AG09319 (cell line): ENCODE data around the gene TMEM140.
"Not testable (repeated sequence)": the region's sequence is repeated elsewhere in the genome, so short reads cannot be mapped to it uniquely, and the experiment has no call there.

Source experiments
- DNase-seq: peaks from one replicate; pipeline ENCODE4 v3.0.0-alpha.2; 2010; ENCODE audit warnings: low read depth; ENCODE audit errors: extremely low read depth
- CTCF ChIP-seq: IDR thresholded peaks from 2 replicates; pipeline ENCODE4 v1.5.1; 2011; ENCODE audit warnings: low read depth, mild to moderate bottlenecking, inconsistent platforms, low read length, moderate library complexity

The TMEM140 gene

GRCh38 chr7:135168489-135169140, 20.7 kb downstream of the TMEM140 start:
- no peak for DNase-seq
- no peak for TF ChIP-seq CTCF

- TF ChIP-seq CTCF: peak; percentile 32
- no peak for DNase-seq
These were observed 21.5 kb downstream of the TMEM140 start for GRCh38 chr7:135169141-135169963.

- no peak for DNase-seq
- TF ChIP-seq CTCF: no peak
These were observed 22.0 kb downstream of the TMEM140 start for GRCh38 chr7:135169964-135170273.

- peak; percentile 85 for DNase-seq
- TF ChIP-seq CTCF: peak; percentile 64
These were observed 22.6 kb downstream of the TMEM140 start, which contains the start of gene CYREN for GRCh38 chr7:135170274-135170997. Gene CYREN (minus strand): TSS chr7:135170707. CDS start chr7:135168922, 1,785 bp downstream.

GRCh38 chr7:135170998-135171481, 23.2 kb downstream of the TMEM140 start:
- not testable (repeated sequence) for DNase-seq

GRCh38 chr7:135171581-135172291, 23.9 kb downstream of the TMEM140 start:
- DNase-seq: not testable (repeated sequence)

GRCh38 chr7:135173916-135174315, 26.0 kb downstream of the TMEM140 start:
- DNase-seq: not testable (repeated sequence)

- no peak for TF ChIP-seq CTCF
These were observed 27.1 kb downstream of the TMEM140 start for GRCh38 chr7:135174941-135175340.

More at GRCh38 chr7:135174941-135175340, 27.1 kb downstream of the TMEM140 start:
- DNase-seq: no peak
